Astrocyte of the spinal cord (primary cell): Measurements from ENCODE around the gene CFAP58.

Source experiments
- DNase-seq: peaks from one replicate; pipeline ENCODE4 v3.0.0; 2011; ENCODE audit warnings: low read depth, low spot score
- H3K4me3 ChIP-seq: 2 replicates; pipeline ENCODE4 v1.5.1; 2011; ENCODE audit warnings: low read depth, mild to moderate bottlenecking, low read length, moderate library complexity
- CTCF ChIP-seq: IDR thresholded peaks from 2 replicates; pipeline ENCODE4 v1.5.1; 2012; ENCODE audit warnings: low read depth, mild to moderate bottlenecking, low read length, inconsistent platforms
- in situ Hi-C: cut with HindIII; loops from 2 replicates; pipeline ENCODE4 v1.10.0; 2017; ENCODE audit warnings: low sequenced_read_pairs

CFAP58 gene

GRCh38 chr10:104309980-104310978 is 43.4 kb upstream of the CFAP58 start:
- DNase-seq: peak; percentile 91
- in situ Hi-C loops: no loop called here
- H3K4me3 ChIP-seq: no peak overlapping the region
- TF ChIP-seq CTCF: no peak

GRCh38 chr10:104311184-104311720 is 42.4 kb upstream of the CFAP58 start:
- TF ChIP-seq CTCF: no peak
- DNase-seq: no peak
- in situ Hi-C loops: no loop called here
- H3K4me3 ChIP-seq: no peak overlapping the region

- in situ Hi-C loops: no loop called here
- no peak for TF ChIP-seq CTCF
- no peak overlapping the region for H3K4me3 ChIP-seq
- DNase-seq: no peak
Measured at GRCh38 chr10:104314591-104315485, 38.8 kb upstream of the CFAP58 start.

- no peak for TF ChIP-seq CTCF
- no peak for DNase-seq
- in situ Hi-C loops: no loop called here
- H3K4me3 ChIP-seq: no peak overlapping the region
Measured at GRCh38 chr10:104315486-104315921, 38.1 kb upstream of the CFAP58 start.

- in situ Hi-C loops: no loop called here
- no peak for TF ChIP-seq CTCF
Measured at GRCh38 chr10:104316321-104317099, 37.1 kb upstream of the CFAP58 start.

More at GRCh38 chr10:104316321-104317099, 37.1 kb upstream of the CFAP58 start:
- no peak overlapping the region for H3K4me3 ChIP-seq
- no peak for DNase-seq
